K562 (cell line): ENCODE results near the gene FAM53B. TPM values are rescaled to one million over a fixed set of nuclear protein-coding genes. Genes with fewer than 3 reads are reported as not detected.

ENCODE experiments used
- ATAC-seq: fragments of 200-7000 bp; cut with Tn5 transposase; 3 replicates; pipeline ENCODE4 v1.9.1; 2020; ENCODE audit warnings: moderate library complexity
- BruUV-seq: library from RNA; stranded (reverse); fragments of 400-500 nt; replicated peaks from 2 replicates; lab custom pipeline; 2021; lab: Mats Ljungman, UMichigan
- CTCF ChIA-PET: fragments of 300-600 bp; formaldehyde crosslinking; extraction: SDS; loops from one replicate; lab custom pipeline; 2021; ENCODE audit warnings: low intra/inter-chr PET ratio; lab: Yijun Ruan, JAX
- POLR2A ChIA-PET: fragments of 300-600, 350-650 bp; sonication (Branson Sonifier 250); formaldehyde crosslinking; extraction: SDS; loops from one replicate; lab custom pipeline; 2021; ENCODE audit warnings: antibody characterized with exemption, inconsistent platforms; lab: Yijun Ruan, JAX
- DNase-seq, 4 experiments: peaks; one replicate each; pipeline versions ENCODE4 v3.0.0 to v3.0.0-alpha.2; 2011 to 2018; ENCODE audit warnings: low spot score in 3 of 4, mixed read lengths in 3 of 4; ENCODE audit errors: extremely low read depth in 1 of 4
- FAIRE-seq: peaks from 2 replicates; lab custom pipeline; 2011; peaks lifted over from hg19 to GRCh38; lab: Jason Lieb, UNC
- H2AFZ ChIP-seq: 2 replicates; pipeline ENCODE4 v1.6.0; 2011; ENCODE audit warnings: low read depth, low read length, control low read depth, inconsistent platforms
- H3K27ac ChIP-seq: fragments of 200-600 bp; 3 replicates; pipeline ENCODE4 v1.8.0; 2011; ENCODE audit warnings: low read depth, mild to moderate bottlenecking, control low read depth, inconsistent platforms, low read length, moderate library complexity, mixed read lengths; ENCODE audit errors: extremely low read depth
- H3K27me3 ChIP-seq, 2 experiments: fragments of 300-600 bp in 1 of 2; 2 replicates in 1 of 2; 3 replicates in 1 of 2; pipeline versions ENCODE4 v1.6.0 to v1.8.0; 2011; ENCODE audit warnings: inconsistent platforms in 2 of 2, low read length in 2 of 2, mild to moderate bottlenecking in 1 of 2, mixed read lengths in 1 of 2, moderate library complexity in 1 of 2; ENCODE audit not compliant: control insufficient read depth in 2 of 2, insufficient read depth in 2 of 2
- H3K36me3 ChIP-seq: fragments of 300-600 bp; 3 replicates; pipeline ENCODE4 v1.8.0; 2011; ENCODE audit warnings: mild to moderate bottlenecking, low read length, inconsistent platforms; ENCODE audit not compliant: control insufficient read depth, insufficient read depth
- H3K4me1 ChIP-seq, 2 experiments: fragments of 200-600 bp in 1 of 2; replicated peaks in 1 of 2; 2 replicates in 1 of 2; 3 replicates in 1 of 2; pipeline versions ENCODE4 v1.5.1 to v1.8.0; 2011; ENCODE audit warnings: inconsistent platforms in 2 of 2, low read length in 2 of 2, mild to moderate bottlenecking in 1 of 2, mixed read lengths in 1 of 2, moderate library complexity in 1 of 2; ENCODE audit not compliant: control insufficient read depth in 2 of 2, insufficient read depth in 2 of 2
- H3K4me2 ChIP-seq: 2 replicates; pipeline ENCODE4 v1.6.1; 2011; ENCODE audit warnings: low read length, control low read depth, inconsistent platforms, mixed read lengths; ENCODE audit not compliant: insufficient read depth
- H3K4me3 ChIP-seq: fragments of 200-600 bp; sonication (generic), shearing (Covaris generic); 2 replicates; pipeline ENCODE4 v1.5.1; 2016; ENCODE audit warnings: control low read depth, inconsistent platforms
- H3K79me2 ChIP-seq: fragments of 200-600 bp; 3 replicates; pipeline ENCODE4 v1.8.0; 2011; ENCODE audit warnings: low read length, inconsistent platforms; ENCODE audit not compliant: control insufficient read depth, insufficient read depth
- H3K9ac ChIP-seq, 2 experiments: 2 replicates each; pipeline versions ENCODE4 v1.6.0 to v1.6.1; 2011; ENCODE audit warnings: low read depth in 2 of 2, low read length in 2 of 2, control low read depth in 1 of 2, inconsistent platforms in 1 of 2, mild to moderate bottlenecking in 1 of 2, mixed read lengths in 1 of 2; ENCODE audit not compliant: insufficient read depth in 1 of 2
- H3K9me1 ChIP-seq: one replicate; pipeline ENCODE4 v1.6.0; 2011; ENCODE audit warnings: inconsistent platforms, mild to moderate bottlenecking, low read length, moderate library complexity; ENCODE audit not compliant: control insufficient read depth, insufficient read depth
- H3K9me3 ChIP-seq: replicated peaks from 2 replicates; pipeline ENCODE4 v1.5.1; 2011; ENCODE audit warnings: low read depth, low read length, inconsistent platforms; ENCODE audit not compliant: control insufficient read depth, insufficient read depth
- H4K20me1 ChIP-seq: replicated peaks from 2 replicates; pipeline ENCODE4 v1.6.1; 2011; ENCODE audit warnings: low read length, inconsistent platforms, mixed read lengths; ENCODE audit not compliant: control insufficient read depth, insufficient read depth
- AFF1 ChIP-seq, 2 experiments: fragments of 450-650 bp; IDR thresholded peaks; 2 replicates each; pipeline ENCODE4 v1.6.1; 2018; ENCODE audit warnings: mild to moderate bottlenecking in 2 of 2, low read depth in 1 of 2; ENCODE audit not compliant: partially characterized antibody in 2 of 2
- ARID3B ChIP-seq: fragments of 250-450 bp; sonication (Bioruptor Pico); IDR thresholded peaks from 2 replicates; pipeline ENCODE4 v1.4.0; 2020; ENCODE audit warnings: borderline replicate concordance
- CREB3L1 ChIP-seq: fragments of 450-650 bp; IDR thresholded peaks from 2 replicates; pipeline ENCODE4 v1.6.1; 2014; ENCODE audit warnings: low read depth, mild to moderate bottlenecking, moderate library complexity, borderline replicate concordance
- E4F1 ChIP-seq: fragments of 250-450 bp; sonication (Bioruptor Pico); IDR thresholded peaks from 2 replicates; pipeline ENCODE4 v1.5.0; 2021; ENCODE audit warnings: mild to moderate bottlenecking, borderline replicate concordance
- ELK1 ChIP-seq: sonication (generic); formaldehyde crosslinking; IDR thresholded peaks from 2 replicates; pipeline ENCODE4 v1.8.1; 2022; ENCODE audit warnings: missing genetic modification reagents
- NCOA1 ChIP-seq: fragments of 450-650 bp; IDR thresholded peaks from 2 replicates; pipeline ENCODE4 v1.6.1; 2016; ENCODE audit warnings: low read depth
- NFRKB ChIP-seq: fragments of 450-650 bp; IDR thresholded peaks from 2 replicates; pipeline ENCODE4 v1.6.1; 2016; ENCODE audit warnings: low read depth
- RNF2 ChIP-seq: sonication (generic); IDR thresholded peaks from 2 replicates; pipeline ENCODE4 v1.6.1; 2016
- VEZF1 ChIP-seq: fragments of 200-800 bp; sonication (Bioruptor generic); IDR thresholded peaks from 2 replicates; pipeline ENCODE4 v1.6.1; 2017; ENCODE audit warnings: missing genetic modification characterization, missing compliant biosample characterization
- WGBS: fragments of 100-300 bp; shearing (Covaris generic); methylation state at CpG from one replicate; pipeline ENCODE4 v1.1.6; 2016; ENCODE audit warnings: low coverage, mixed read lengths; ENCODE audit not compliant: insufficient coverage; ENCODE audit errors: missing lambda C conversion rate; 5-methylcytosine and 5-hydroxymethylcytosine counted together
- in situ Hi-C: fragments of 300-500 bp; cut with MboI; formaldehyde crosslinking; loops from 4 replicates; pipeline ENCODE4 v1.15.0; 2018; ENCODE audit warnings: inconsistent platforms, mixed read lengths
- intact Hi-C: fragments of 100-400 bp; cut with micrococcal nuclease; formaldehyde crosslinking; loops from 2 replicates; pipeline ENCODE4 v1.14.2; 2022
- polyA plus RNA-seq, 8 experiments: library from polyadenylated mRNA; depleted of rRNA in 4 of 8; stranded (reverse) in 5 of 8; unstranded in 3 of 8; fragments of >200 nt; fragmentation: Nextera tagmentation in 2 of 8; fragmentation: Illumina TruSeq in 1 of 8; extraction: Ambion mirVana in 2 of 8; extraction: Trizol in 1 of 8; gene quantifications; 2 replicates each; pipeline versions ENCODE4 v1.2.1 to v1.2.3, GENCODE V29; 2011 to 2014; ENCODE audit warnings: inconsistent platforms in 1 of 8, missing spikeins in 1 of 8
- total RNA-seq, 7 experiments: library from RNA; depleted of rRNA in 6 of 7; stranded (reverse); fragments of >200 nt in 6 of 7; fragmentation: Illumina TruSeq in 2 of 7; extraction: Trizol in 2 of 7; gene quantifications; 2 replicates each; pipeline versions ENCODE4 v1.2.1 to v1.2.3, GENCODE V29; 2011 to 2021; ENCODE audit warnings: low replicate concordance in 1 of 7

Gene FAM53B
- total and polyA plus RNA-seq, 9 of the 15 experiments (the other 6 are each of a cell fraction or from before 2014, with no cell fraction given): 0.03 to 16.5 (median 5.0) TPM

GRCh38 chr10:124630551-124630950, 113.6 kb downstream of the FAM53B start:
- DNase-seq (no peak), FAIRE-seq (no peak), ATAC-seq (no peak)
- Histone ChIP-seq H3K4me2 (no peak overlapping the region), H2AFZ (no peak overlapping the region), H4K20me1 (peaks cover 5% of the 10 kb centered on the region; the same call in 1 of the 2 replicates), H3K27me3 (no peaks in the 10 kb centered on the region), H3K9me3 (no peaks in the 10 kb centered on the region; the same call in 1 of the 2 replicates), H3K27ac (no peak overlapping the region), H3K4me1 (peaks cover 13 to 54% of the 10 kb centered on the region in 2 experiments; a peak in 4 of 5 replicates), H3K4me3 (no peak overlapping the region), H3K9me1 (peaks cover 4% of the 10 kb centered on the region), H3K9ac (no peak overlapping the region), H3K79me2 (0 out of 3 replicates have a peak, but pooled peaks cover 3% of the 10 kb centered on the region), H3K36me3 (no peaks in the 10 kb centered on the region)
- ChIA-PET CTCF (no interaction called here), POLR2A (no interaction called here)
- intact Hi-C loops: no loop called here
- WGBS: 86% methylated on average over 2 of the region's 5 CpGs
- no TSS peak for BruUV-seq
- in situ Hi-C loops: no loop called here
- no peak for TF ChIP-seq RNF2
- TF ChIP-seq ELK1: no peak
- TF ChIP-seq VEZF1 (CRISPR knock-in tag): no peak
- TF ChIP-seq CREB3L1: no peak
- TF ChIP-seq AFF1 (IDR thresholded peaks at IDR 0.05; ENCODE audit: low read depth in 1 of 2, partially characterized antibody in 2 of 2): no peak
- no peak for TF ChIP-seq E4F1 (CRISPR knock-in tag)
- TF ChIP-seq ARID3B (CRISPR knock-in tag): no peak
- no peak for TF ChIP-seq NFRKB
- TF ChIP-seq NCOA1: no peak
